HCT116 (cell line): Measurements from ENCODE around the gene FRMD3. TPM values are rescaled to one million over a fixed set of nuclear protein-coding genes. Genes with fewer than 3 reads are reported as not detected.

ENCODE experiments used
- ATAC-seq: fragments of 200-7000 bp; cut with Tn5 transposase; 2 replicates; pipeline ENCODE4 v1.9.1; 2020; ENCODE audit warnings: mild to moderate bottlenecking, moderate library complexity
- BruUV-seq: library from RNA; stranded (reverse); fragments of 400-500 nt; replicated peaks from 2 replicates; lab custom pipeline; 2021; lab: Mats Ljungman, UMichigan
- CTCF ChIA-PET: fragments of 300-600 bp; sonication (Branson Sonifier 250); formaldehyde crosslinking; loops from one replicate; lab custom pipeline; 2021; ENCODE audit warnings: antibody characterized with exemption; lab: Charles Lee
- POLR2A ChIA-PET: fragments of 300-600, 350-600 bp; sonication (Branson Sonifier 250); formaldehyde crosslinking; loops from one replicate; lab custom pipeline; 2021; ENCODE audit warnings: antibody characterized with exemption; lab: Charles Lee
- RAD21 ChIA-PET, 2 experiments: fragments of 300-600 bp; sonication (Branson Sonifier 250); formaldehyde crosslinking; loops; one replicate each; lab custom pipeline; 2023; ENCODE audit warnings: low total read pairs in 2 of 2; ENCODE audit not compliant: uncharacterized antibody in 2 of 2, unreplicated experiment in 2 of 2, low non-redundant PET in 1 of 2; lab: Charles Lee
- DNase-seq: peaks from one replicate; pipeline ENCODE4 v3.0.0-alpha.2; 2010; ENCODE audit warnings: low read depth, low spot score
- H2AFZ ChIP-seq: fragments of 200-600 bp; shearing (Covaris generic), sonication (generic); 2 replicates; pipeline ENCODE4 v1.6.1; 2017; ENCODE audit warnings: low read depth, mixed run types, mixed read lengths, antibody characterized with exemption, low read length; ENCODE audit not compliant: poor library complexity, severe bottlenecking
- H3K27ac ChIP-seq: 2 replicates; pipeline ENCODE4 v1.5.1; 2012; ENCODE audit warnings: low read depth, low read length
- H3K27me3 ChIP-seq: fragments of 200-600 bp; sonication (generic); 2 replicates; pipeline ENCODE4 v1.6.1; 2016; ENCODE audit warnings: mixed run types, low read length, mixed read lengths; ENCODE audit not compliant: insufficient read depth
- H3K36me3 ChIP-seq, 2 experiments: fragments of 200-500 bp in 1 of 2; fragments of 200-600 bp in 1 of 2; sonication (Bioruptor generic) in 1 of 2; sonication (generic) in 1 of 2; 2 replicates each; pipeline versions ENCODE4 v1.5.1 to v1.6.1; 2014 to 2016; ENCODE audit warnings: low read length in 2 of 2, inconsistent platforms in 1 of 2, mixed read lengths in 1 of 2, mixed run types in 1 of 2; ENCODE audit not compliant: insufficient read depth in 2 of 2, control insufficient read depth in 1 of 2
- H3K4me1 ChIP-seq, 2 experiments: fragments of 200-600 bp in 1 of 2; sonication (generic) in 1 of 2; 2 replicates each; pipeline versions ENCODE4 v1.5.1 to v1.6.1; 2012 to 2017; ENCODE audit warnings: low read length in 2 of 2, inconsistent platforms in 1 of 2, mild to moderate bottlenecking in 1 of 2, mixed read lengths in 1 of 2, mixed run types in 1 of 2, moderate library complexity in 1 of 2; ENCODE audit not compliant: insufficient read depth in 2 of 2, control insufficient read depth in 1 of 2
- H3K4me2 ChIP-seq: fragments of 200-600 bp; sonication (generic); 2 replicates; pipeline ENCODE4 v1.6.1; 2017; ENCODE audit warnings: mixed run types, low read length, mixed read lengths
- H3K4me3 ChIP-seq, 2 experiments: fragments of 200-600 bp in 1 of 2; sonication (generic) in 1 of 2; replicated peaks in 1 of 2; 2 replicates each; pipeline ENCODE4 v1.5.1; 2011 to 2016; ENCODE audit warnings: low read length in 2 of 2, control low read depth in 1 of 2, low read depth in 1 of 2, mild to moderate bottlenecking in 1 of 2, mixed read lengths in 1 of 2, mixed run types in 1 of 2
- H3K79me2 ChIP-seq: fragments of 200-600 bp; sonication (generic); 2 replicates; pipeline ENCODE4 v1.6.1; 2017; ENCODE audit warnings: mild to moderate bottlenecking, mixed run types, low read length, moderate library complexity, mixed read lengths; ENCODE audit not compliant: insufficient read depth
- H3K9ac ChIP-seq: fragments of 200-600 bp; sonication (generic); 2 replicates; pipeline ENCODE4 v1.6.1; 2016; ENCODE audit warnings: low read length, mixed read lengths
- H3K9me2 ChIP-seq: fragments of 200-600 bp; sonication (generic), shearing (Covaris generic); 2 replicates; pipeline ENCODE4 v1.6.1; 2017; ENCODE audit warnings: mixed run types, mild to moderate bottlenecking, moderate library complexity; ENCODE audit not compliant: insufficient read depth
- H3K9me3 ChIP-seq, 2 experiments: fragments of 200-500 bp in 1 of 2; fragments of 200-600 bp in 1 of 2; sonication (Bioruptor generic) in 1 of 2; sonication (generic) in 1 of 2; 2 replicates each; pipeline ENCODE4 v1.6.1; 2014 to 2017; ENCODE audit warnings: low read length in 2 of 2, mixed read lengths in 2 of 2, inconsistent platforms in 1 of 2, low read depth in 1 of 2, mild to moderate bottlenecking in 1 of 2, mixed run types in 1 of 2, moderate library complexity in 1 of 2; ENCODE audit not compliant: control insufficient read depth in 1 of 2, insufficient read depth in 1 of 2
- H4K20me1 ChIP-seq: fragments of 200-600 bp; sonication (generic), shearing (Covaris generic); 2 replicates; pipeline ENCODE4 v1.6.1; 2017; ENCODE audit warnings: mixed run types, mild to moderate bottlenecking, moderate library complexity; ENCODE audit not compliant: insufficient read depth
- ATF3 ChIP-seq: IDR thresholded peaks from 2 replicates; pipeline ENCODE4 v1.6.1; 2012
- CBX3 ChIP-seq: IDR thresholded peaks from 2 replicates; pipeline ENCODE4 v1.6.1; 2012; ENCODE audit warnings: low read depth
- CEBPB ChIP-seq: IDR thresholded peaks from 2 replicates; pipeline ENCODE4 v1.6.1; 2012; ENCODE audit warnings: low read depth
- EZH2 ChIP-seq: fragments of 200-600 bp; sonication (generic); IDR thresholded peaks from 2 replicates; pipeline ENCODE4 v1.6.1; 2017; ENCODE audit warnings: antibody characterized with exemption, mixed run types
- EZH2phosphoT487 ChIP-seq: fragments of 200-600 bp; IDR thresholded peaks from 2 replicates; pipeline ENCODE4 v1.6.1; 2018; ENCODE audit warnings: antibody characterized with exemption, borderline replicate concordance
- FOSL1 ChIP-seq: IDR thresholded peaks from 2 replicates; pipeline ENCODE4 v1.6.1; 2012; ENCODE audit warnings: low read depth
- POLR2A ChIP-seq: IDR thresholded peaks from 2 replicates; pipeline ENCODE4 v1.7.0; 2011; ENCODE audit warnings: borderline replicate concordance; ENCODE audit not compliant: insufficient read depth, insufficient read length; ENCODE audit errors: extremely low read depth
- RAD21 ChIP-seq: IDR thresholded peaks from 2 replicates; pipeline ENCODE4 v1.6.1; 2012; ENCODE audit warnings: low read depth, mild to moderate bottlenecking
- REST ChIP-seq: IDR thresholded peaks from 2 replicates; pipeline ENCODE4 v1.6.1; 2012; ENCODE audit warnings: low read depth
- SIN3A ChIP-seq: IDR thresholded peaks from 2 replicates; pipeline ENCODE4 v1.6.1; 2012; ENCODE audit warnings: low read depth
- SP1 ChIP-seq: IDR thresholded peaks from 2 replicates; pipeline ENCODE4 v1.6.1; 2012; ENCODE audit warnings: low read depth
- SRF ChIP-seq: IDR thresholded peaks from 2 replicates; pipeline ENCODE4 v1.6.1; 2012; ENCODE audit warnings: low read depth
- TCF7L2 ChIP-seq: IDR thresholded peaks from 2 replicates; pipeline ENCODE4 v1.7.0; 2011; ENCODE audit warnings: borderline replicate concordance, inconsistent platforms; ENCODE audit not compliant: insufficient read depth, insufficient read length; ENCODE audit errors: extremely low read depth
- YY1 ChIP-seq: IDR thresholded peaks from 2 replicates; pipeline ENCODE4 v1.6.1; 2011; ENCODE audit warnings: low read length, low read depth, moderate library complexity, mild to moderate bottlenecking; ENCODE audit not compliant: insufficient replicate concordance; ENCODE audit errors: extremely low read depth
- ZFX ChIP-seq: fragments of 450-650 bp; IDR thresholded peaks from 2 replicates; pipeline ENCODE4 v1.6.1; 2017
- intact Hi-C: fragments of 100-400 bp; cut with micrococcal nuclease; formaldehyde crosslinking; loops from 2 replicates; pipeline ENCODE4 v1.10.0; 2022
- total RNA-seq: library from RNA; stranded (reverse); gene quantifications from one replicate; pipeline ENCODE4 v1.2.1, GENCODE V29; 2021; ENCODE audit not compliant: unreplicated experiment

FRMD3 gene
- total RNA-seq, 1 experiment from 2014 or later = 0.89 TPM

GRCh38 chr9:83533296-83533695, 4.9 kb downstream of the FRMD3 start:
- Histone ChIP-seq H3K27me3 (peaks cover 5% of the 10 kb centered on the region; the same call in 1 of the 2 replicates), H3K9me3 (no peaks in the 10 kb centered on the region), H3K9ac (no peak overlapping the region), H4K20me1 (no peaks in the 10 kb centered on the region), H3K4me1 (peaks cover 0 to 5% of the 10 kb centered on the region in 2 experiments; a peak in 2 of 4 replicates), H3K27ac (no peak overlapping the region), H3K79me2 (no peaks in the 10 kb centered on the region), H3K4me3 (no peak overlapping the region), H3K9me2 (no peaks in the 10 kb centered on the region)
- intact Hi-C loops = no loop called here
- CTCF ChIA-PET = no interaction called here
- no peak for DNase-seq
- BruUV-seq = no TSS peak
- POLR2A ChIA-PET = no interaction called here
- no peak for TF ChIP-seq REST
- no peak for TF ChIP-seq ZFX
- TF ChIP-seq POLR2A = no peak
- TF ChIP-seq, all 23 proteins: peak for 0
- no peak for ATAC-seq
- RAD21 ChIA-PET = no interaction called here
- Histone ChIP-seq H2AFZ (no peak overlapping the region), H3K4me2 (no peak overlapping the region), H3K36me3 (no peaks in the 10 kb centered on the region)

GRCh38 chr9:83526901-83527300, 11.3 kb downstream of the FRMD3 start:
- no TSS peak for BruUV-seq
- POLR2A ChIA-PET = no interaction called here
- Histone ChIP-seq H4K20me1 (no peaks in the 10 kb centered on the region; the same call in 1 of the 2 replicates), H3K27ac (no peak overlapping the region), H3K36me3 (no peaks in the 10 kb centered on the region), H3K9me3 (no peaks in the 10 kb centered on the region), H3K9ac (no peak overlapping the region), H3K79me2 (no peaks in the 10 kb centered on the region), H3K4me3 (no peak overlapping the region), H3K4me2 (no peak overlapping the region), H3K9me2 (no peaks in the 10 kb centered on the region), H2AFZ (no peak overlapping the region), H3K27me3 (0 out of 2 replicates have a peak, but pooled peaks cover 6% of the 10 kb centered on the region), H3K4me1 (no peaks in the 10 kb centered on the region)
- DNase-seq = no peak
- no peak for ATAC-seq
- intact Hi-C loops = no loop called here
- CTCF ChIA-PET = no interaction called here
- RAD21 ChIA-PET = no interaction called here
- TF ChIP-seq YY1 (no peak), REST (no peak), SIN3A (no peak), CEBPB (no peak), RAD21 (no peak), EZH2phosphoT487 (no peak), EZH2 (no peak), ZFX (no peak), SRF (no peak), TCF7L2 (no peak), CBX3 (no peak), ATF3 (no peak), FOSL1 (no peak), SP1 (no peak)
